Measurements from ENCODE around the gene NR3C1.

DNA sequence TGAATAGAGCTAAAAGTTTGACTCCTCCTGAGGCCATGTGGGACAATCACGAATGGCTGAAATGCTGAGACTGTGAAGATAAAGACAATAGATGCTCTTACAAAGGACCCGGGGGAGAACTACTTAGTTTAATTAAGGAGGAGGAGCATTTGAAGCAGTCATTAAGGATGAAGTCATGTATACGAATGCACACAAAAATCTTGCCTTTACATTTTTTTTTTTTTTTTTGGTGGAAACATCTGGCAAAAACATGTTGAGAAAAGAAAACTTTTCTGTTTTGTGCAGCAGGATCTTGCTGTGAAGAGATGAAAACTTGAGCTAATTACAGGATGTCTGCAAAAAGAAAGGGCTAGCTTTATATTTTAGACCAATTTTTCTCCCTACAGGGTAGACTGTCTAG is 42.3 kb upstream of the NR3C1 start:
- no peak for TF ChIP-seq EZH2 (IDR thresholded peaks at IDR 0.05)
- TF ChIP-seq, protein P1, sequence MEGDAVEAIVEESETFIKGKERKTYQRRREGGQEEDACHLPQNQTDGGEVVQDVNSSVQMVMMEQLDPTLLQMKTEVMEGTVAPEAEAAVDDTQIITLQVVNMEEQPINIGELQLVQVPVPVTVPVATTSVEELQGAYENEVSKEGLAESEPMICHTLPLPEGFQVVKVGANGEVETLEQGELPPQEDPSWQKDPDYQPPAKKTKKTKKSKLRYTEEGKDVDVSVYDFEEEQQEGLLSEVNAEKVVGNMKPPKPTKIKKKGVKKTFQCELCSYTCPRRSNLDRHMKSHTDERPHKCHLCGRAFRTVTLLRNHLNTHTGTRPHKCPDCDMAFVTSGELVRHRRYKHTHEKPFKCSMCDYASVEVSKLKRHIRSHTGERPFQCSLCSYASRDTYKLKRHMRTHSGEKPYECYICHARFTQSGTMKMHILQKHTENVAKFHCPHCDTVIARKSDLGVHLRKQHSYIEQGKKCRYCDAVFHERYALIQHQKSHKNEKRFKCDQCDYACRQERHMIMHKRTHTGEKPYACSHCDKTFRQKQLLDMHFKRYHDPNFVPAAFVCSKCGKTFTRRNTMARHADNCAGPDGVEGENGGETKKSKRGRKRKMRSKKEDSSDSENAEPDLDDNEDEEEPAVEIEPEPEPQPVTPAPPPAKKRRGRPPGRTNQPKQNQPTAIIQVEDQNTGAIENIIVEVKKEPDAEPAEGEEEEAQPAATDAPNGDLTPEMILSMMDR (IDR thresholded peaks at IDR 0.05 in 2 of 3, conservative IDR thresholded peaks at IDR 0.05 in 1 of 3; ENCODE audit: borderline replicate concordance in 1 of 3, insufficient read depth in 1 of 3, low read depth in 2 of 3, low read length in 2 of 3) = no peak
- no peak for TF ChIP-seq SIN3A (IDR thresholded peaks at IDR 0.05; ENCODE audit: low read depth)
- TF ChIP-seq EZH2phosphoT487 (IDR thresholded peaks at IDR 0.05; ENCODE audit: borderline replicate concordance) = no peak
- no peak for TF ChIP-seq ZNF274 (IDR thresholded peaks at IDR 0.05; ENCODE audit: low read depth, low read length)
- no peak for TF ChIP-seq SRF (IDR thresholded peaks at IDR 0.05; ENCODE audit: low read depth)

Measured in HCT116 (cell line).